SK-MEL-5 (cell line): Measurements from ENCODE around the gene SPDYE16. TPM values are rescaled to one million over a fixed set of nuclear protein-coding genes. Genes with fewer than 3 reads are reported as not detected.
"Not testable (repeated sequence)": the region's sequence is repeated elsewhere in the genome, so short reads cannot be mapped to it uniquely, and the experiment has no call there.

Experiments used
- DNase-seq: peaks from one replicate; pipeline ENCODE4 v3.0.0-alpha.2; 2016; ENCODE audit warnings: low read depth, low spot score
- in situ Hi-C: cut with HindIII; loops from 2 replicates; pipeline ENCODE4 v1.10.0; 2016; ENCODE audit warnings: low sequenced_read_pairs, high pct_unique_total_duplicates, low pct_unique_long_range_greater_than_20kb
- total RNA-seq: library from RNA; depleted of rRNA; stranded (reverse); fragments of >200 nt; shearing (Covaris generic); gene quantifications from 2 replicates; pipeline ENCODE4 v1.2.3, GENCODE V29; 2014

Gene SPDYE16
- total RNA-seq, 1 experiment from 2014 or later: not detected

DNA sequence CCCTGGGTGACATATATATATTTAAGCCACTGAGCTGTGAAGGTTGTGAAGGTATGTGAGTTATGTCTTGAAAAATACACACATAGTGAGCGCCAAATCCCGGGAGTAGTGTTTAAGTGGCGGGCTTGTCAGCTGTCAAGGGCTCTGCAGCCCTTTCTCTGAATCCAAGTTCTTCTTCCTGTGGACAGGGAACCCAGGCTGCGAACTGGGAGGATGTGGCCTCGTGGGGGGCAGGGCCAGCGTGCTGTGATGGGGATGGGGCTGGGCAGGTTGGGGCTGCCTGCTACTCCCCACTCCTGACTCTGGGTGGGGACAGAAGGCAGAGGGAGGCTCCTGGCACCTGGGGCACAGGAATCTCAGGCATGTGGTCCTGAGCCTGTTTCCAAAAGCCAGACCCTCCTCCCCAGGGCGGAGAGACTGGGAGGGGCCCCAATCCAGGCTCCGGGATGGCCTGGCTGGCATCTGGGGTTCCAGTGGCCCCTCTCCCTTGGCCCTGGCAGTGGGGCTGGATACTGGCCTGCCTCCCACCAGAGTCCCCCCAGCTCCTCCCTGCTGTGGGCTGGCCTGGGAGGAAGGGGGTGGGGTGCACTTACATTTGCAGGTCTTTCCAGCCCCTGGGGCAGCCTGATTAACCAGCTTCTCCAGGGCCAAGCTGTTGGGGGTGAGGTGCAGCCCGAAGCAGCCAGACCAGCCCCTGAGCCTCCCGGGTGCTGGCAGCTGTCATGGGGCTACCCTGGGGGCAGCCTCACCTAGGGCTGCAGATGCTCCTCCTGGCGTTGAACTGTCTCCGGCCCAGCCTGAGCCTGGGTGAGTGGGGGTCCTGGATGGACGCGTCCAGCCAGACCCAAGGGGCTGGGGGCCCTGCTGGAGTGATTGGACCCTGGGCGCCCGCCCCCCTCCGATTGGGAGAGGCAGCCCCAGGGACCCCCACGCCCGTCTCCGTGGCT lies 32.9 kb downstream of the SPDYE16 start, which contains the start of gene UPK3B:
Gene UPK3B, plus strand, starts transcription at position 622 of the 947 bp plus-strand sequence. Its CDS starts 101 bp downstream, at position 723.
- in situ Hi-C loops: no loop called here
- DNase-seq: no peak

DNA sequence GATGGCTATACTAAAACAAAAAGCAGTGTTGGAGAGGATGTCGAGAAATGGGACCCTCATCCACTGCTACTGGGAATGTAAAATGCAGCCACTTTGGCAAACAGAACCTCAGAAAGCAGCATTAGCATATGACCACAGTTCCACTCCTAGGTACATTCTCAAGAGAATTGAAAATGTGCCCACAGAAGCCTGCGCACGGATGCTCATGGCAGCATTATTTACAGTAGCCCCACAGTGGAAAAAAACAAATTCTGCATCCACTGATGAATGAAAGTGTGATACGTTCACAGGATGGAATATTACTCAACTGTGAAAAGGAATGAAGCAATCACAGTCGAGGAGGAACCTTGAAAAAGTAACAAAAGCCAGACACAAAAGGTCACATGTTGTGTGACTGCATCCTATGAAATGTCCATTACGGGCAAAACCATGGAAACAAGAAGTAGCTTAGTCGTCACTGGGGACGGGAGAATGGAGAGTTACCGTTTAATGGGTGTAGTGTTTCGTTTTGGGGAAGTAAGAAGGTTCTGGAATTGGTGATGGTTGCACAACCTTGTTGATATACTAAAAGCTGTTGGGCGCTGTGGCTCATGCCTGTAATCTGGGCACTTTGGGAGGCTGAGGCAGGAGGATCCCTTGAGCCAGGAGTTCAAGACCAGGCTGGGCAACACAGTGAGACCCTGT lies 35.2 kb downstream of the SPDYE16 start:
- in situ Hi-C loops: no loop called here
- DNase-seq: no peak

DNA sequence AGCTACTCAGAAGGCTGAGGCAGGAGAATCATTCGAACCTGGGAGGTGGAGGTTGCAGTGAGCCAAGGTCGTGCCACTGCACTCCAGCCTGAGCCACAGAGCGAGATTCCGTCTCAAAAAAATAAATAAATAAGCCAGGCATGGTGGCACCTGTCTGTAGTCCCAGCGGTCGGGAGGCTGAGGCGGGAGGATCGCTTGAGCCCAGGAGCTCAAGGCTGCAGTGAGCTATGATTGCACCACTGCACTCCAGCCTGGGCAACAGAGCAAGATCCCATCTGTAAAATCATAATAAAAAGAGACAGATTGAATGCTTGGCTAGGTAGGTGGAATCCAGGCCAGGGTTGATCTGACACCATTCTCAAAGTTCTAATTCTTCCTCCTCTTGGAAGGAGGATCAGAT lies 36.5 kb downstream of the SPDYE16 start:
- DNase-seq, in situ Hi-C loops: not testable (repeated sequence)

DNA sequence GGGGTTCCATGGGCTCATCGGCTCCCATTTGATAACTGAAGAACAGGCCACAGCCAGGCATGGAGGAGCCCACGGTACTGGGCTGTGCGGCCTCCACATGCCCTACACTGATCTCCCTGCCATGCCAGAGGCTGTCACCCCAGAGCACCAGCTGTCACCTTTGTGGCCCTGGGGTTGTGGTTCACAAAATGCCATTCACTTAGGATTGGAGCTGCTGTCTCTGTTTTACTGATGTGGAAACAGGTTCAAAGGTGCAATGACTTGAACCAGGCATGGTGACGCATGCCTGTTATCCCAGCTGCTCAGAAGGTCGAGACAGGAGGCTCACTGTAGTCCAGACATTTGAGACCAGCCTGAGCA lies 37.0 kb downstream of the SPDYE16 start:
- DNase-seq: no peak
- in situ Hi-C loops: no loop called here

DNA sequence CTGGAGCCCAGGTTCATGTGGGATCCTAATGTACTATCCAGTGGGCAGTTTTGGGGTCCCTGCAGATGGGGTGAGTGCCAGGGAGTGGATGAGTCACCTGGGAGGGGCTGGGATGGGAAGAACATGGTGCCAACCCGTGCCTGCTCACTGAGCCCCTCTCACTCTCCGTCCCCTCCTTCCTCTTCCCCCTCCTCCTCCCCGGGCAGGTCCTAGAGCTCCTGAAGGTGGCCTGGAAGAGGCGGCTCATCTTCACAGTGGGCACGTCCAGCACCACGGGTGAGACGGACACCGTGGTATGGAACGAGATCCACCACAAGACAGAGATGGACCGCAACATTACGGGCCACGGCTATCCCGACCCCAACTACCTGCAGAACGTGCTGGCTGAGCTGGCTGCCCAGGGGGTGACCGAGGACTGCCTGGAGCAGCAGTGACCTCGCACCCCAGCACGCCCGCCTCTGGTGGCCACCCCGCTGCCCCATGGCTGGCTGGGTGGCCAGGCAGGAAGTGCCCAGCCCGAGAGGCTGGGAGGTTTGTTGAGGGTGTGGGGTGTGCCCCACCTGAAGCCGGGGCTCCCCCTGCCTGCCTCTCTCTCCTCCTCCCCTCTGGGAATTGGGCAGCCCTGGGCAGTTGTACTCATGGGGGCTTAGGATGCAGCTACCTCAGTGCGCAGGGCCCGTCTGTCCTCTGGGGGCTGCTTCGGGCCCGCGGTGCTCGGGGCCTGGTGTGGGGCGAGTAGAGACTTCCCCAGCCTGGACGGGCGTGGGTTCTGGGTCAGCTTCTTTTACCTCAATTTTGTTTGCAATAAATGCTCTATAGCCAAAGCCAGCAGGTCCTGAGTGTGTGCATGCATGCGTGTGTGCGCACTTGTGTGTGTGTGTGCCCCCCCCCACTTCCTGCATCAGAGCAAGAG lies 37.7 kb downstream of the SPDYE16 start:
- DNase-seq: no peak
- in situ Hi-C loops: no loop called here

DNA sequence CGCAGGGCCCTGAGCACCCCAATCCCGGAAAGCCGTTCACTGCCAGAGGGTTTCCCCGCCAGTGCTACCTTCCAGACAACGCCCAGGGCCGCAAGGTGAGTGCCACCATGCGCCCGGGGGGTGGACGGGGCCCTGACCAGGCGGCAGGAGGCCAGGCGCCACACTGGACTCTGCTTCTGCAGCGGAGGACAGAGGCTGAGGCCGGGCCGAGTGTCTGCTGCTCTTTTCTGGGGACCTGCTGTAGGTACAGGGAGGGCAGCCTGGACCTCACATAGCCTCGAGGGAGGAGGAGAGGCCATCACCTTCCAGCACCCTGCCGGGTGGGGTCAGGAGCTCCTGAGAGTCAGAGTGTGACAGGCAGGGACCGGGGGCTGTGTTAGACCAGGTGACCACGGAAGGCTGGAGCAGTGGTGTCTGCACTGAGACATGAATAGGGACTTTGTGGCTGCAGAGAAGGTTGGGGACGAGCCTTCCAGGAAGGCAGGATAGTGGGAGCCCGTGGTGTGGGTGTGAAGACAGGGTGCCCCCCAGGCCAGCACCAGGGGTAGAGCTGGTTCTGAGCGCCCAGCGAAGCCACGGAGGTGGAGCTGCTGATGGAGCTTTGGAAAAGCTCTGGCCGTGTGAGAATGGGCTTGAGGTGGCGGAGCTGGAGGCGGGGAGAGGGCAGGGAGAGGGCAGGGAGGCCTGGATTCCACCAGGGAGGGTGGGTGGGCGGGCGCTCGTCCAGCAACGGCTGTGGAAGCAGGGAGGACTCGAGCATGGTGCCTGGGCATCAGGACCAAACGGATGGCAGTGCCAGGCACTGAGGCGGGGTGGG lies 38.5 kb downstream of the SPDYE16 start:
- in situ Hi-C loops, DNase-seq: not testable (repeated sequence)

DNA sequence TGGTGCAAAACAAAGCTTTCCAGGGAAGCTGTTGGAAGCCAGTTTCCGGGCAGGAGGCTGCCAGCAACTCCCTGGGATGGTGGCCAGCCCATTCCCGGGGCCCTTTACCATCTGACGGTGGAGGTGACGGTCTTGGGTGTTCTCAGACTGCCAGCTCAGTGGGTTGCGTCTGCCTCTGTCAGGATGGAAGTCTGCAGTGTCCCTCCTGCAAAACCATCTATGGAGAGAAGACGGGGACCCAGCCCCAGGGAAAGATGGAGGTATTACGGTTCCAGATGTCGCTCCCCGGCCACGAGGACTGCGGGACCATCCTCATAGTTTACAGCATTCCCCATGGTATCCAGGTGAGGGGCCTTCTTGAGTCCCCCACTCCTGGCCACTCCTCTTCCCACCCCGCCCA lies 39.9 kb downstream of the SPDYE16 start:
- DNase-seq, in situ Hi-C loops: not testable (repeated sequence)

DNA sequence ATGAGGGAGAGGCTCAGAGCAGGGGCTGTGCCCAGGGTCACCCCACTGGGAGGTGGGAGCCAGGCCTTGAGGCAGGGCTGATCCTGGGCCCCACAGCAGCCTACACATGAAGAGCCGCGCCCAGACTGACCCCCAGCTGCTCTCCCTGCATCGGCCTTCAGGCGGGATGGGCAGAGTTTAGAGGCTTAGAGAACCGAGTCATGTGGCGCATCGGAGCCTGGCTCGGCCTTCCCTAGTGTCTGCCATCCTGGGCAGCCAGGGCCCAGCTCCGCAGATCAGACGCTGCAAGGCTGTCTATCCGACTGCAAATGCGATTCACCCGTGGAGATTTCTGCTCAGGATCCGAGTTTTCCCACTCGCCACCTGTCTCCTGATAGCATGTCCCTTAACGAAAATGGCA lies 40.3 kb downstream of the SPDYE16 start:
- DNase-seq, in situ Hi-C loops: not testable (repeated sequence)

DNA sequence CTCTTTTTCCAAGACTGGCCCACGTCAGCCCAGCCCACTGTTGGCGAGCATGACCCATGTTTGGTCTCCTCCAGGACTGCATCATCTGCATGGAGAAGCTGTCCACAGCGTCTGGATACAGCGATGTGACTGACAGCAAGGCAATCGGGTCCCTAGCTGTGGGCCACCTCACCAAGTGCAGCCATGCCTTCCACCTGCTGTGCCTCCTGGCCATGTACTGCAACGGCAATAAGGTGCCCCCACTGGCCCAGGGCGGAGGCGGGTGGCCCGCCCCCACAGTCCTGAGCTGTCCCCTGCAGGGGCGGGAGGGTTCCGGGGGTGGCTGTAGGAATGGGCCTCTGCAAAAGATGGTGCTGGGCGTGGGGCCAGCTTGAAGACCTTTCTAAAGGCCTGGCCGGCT lies 40.9 kb downstream of the SPDYE16 start:
- in situ Hi-C loops, DNase-seq: not testable (repeated sequence)

DNA sequence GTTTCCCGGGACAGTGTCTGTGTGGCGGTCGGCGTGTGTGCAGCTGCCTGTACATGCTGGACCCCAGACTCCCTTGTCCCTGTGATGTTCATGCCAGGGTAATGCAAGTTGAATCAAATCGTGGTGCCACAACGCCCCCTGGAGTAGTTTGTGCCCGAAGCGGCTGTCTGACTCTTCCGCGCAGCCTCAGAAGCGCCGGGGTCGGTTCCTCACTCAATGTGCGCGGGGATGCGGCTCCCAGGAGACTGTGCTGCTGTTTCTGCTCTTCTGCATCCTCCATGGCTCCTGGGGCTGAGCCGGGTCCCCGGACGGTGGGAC lies 43.2 kb downstream of the SPDYE16 start:
- in situ Hi-C loops: not testable (repeated sequence)

DNA sequence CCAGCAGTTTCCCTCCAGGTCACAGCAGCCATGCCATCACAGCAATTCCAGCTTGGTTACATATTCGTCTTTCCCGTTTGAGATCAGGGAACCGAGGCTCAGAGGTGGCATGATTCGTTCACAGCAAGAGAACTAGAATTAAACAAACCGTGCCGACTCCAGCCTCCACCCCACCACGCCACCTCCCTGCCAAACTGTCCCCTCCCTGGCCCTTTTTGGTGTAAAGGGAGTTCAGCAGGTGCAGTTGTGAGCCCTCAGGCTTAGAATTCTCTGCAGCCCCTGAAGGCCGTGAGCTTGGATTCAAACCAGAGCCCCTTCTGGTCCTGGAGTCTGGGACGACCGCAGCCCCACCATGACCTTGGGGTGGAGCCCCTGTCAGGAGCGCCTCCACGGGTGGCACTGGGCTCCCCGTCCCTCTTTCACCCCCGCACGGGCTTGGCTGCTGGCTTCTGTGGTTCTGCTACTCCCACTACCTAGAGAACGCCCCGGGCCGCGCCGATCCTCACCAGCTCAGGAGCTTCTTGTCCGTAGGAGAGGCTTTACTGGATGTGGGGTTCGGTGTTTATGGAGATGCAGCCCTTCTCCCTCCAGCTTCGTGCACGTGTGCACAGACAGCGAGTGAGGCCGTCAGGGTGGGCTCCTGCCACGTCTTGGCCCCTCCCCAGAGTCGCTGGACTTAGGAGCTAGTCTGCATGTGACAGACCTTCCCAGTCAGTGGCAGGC lies 43.7 kb downstream of the SPDYE16 start:
- in situ Hi-C loops, DNase-seq: not testable (repeated sequence)

More for the DNA sequence above, 43.2 kb downstream of the SPDYE16 start:
- DNase-seq: not testable (repeated sequence)

DNA sequence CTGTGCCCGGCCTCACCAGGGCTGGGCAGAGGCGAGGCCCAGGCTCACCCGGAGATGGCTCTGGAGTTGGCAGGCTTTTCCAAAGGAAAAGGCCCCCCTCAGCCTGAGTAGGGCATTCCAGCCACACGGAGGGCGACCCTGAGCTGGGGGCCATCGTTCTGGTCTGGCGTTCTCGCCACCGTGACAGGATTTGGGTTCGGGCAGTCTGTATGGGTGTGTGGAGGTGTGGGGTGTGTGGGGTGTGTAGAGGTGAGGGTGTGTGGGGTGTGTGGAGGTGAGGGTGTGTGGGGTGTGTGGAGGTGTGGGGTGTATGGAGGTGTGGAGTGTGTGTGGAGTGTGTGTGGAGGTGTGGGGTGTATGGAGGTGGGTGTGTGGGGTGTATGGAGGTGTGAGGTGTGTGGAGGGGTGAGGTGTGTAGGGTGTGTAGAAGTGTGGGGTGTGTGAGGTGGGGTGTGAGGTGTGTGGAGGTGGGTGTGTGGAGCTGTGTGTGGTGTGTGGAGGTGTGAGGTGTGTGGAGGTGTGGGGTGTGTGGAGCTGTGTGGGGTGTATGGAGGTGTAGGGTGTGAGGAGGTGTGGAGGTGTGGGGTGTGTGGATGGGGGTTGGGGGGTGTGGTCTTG lies 44.4 kb downstream of the SPDYE16 start:
- in situ Hi-C loops, DNase-seq: not testable (repeated sequence)

DNA sequence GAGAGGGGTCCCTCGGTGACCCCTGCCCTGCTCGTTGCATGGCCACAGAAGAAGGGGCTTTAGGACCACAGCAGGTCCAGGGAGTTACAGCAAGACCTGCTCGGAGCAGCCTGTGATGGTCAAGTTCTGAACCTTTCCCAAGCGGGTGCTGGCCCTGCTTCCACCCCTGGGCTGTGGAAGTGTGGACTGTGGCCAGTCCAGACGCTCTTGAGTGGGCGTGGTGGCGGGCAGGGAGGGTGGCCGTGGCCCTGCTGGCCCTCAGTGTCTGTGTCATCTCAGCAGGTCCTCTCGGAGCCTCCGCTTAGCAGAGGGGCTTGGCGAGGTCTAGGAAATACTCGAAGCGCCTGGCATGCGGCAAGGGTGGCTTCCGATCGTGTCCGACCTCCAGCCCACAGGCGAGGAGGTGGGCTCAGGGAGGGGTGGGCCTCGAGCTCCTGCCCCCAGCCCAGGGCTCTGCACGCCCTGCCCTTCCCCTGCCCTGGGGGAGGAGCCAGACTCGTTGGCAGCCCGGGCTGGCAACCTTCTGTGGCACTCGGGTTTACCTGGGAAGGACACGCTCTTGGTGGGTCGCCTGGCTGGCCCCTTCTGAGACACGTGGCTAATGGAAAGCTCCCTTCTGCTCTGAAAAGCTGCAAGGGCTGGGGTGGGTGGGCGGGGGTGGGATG lies 45.0 kb downstream of the SPDYE16 start:
- DNase-seq, in situ Hi-C loops: not testable (repeated sequence)

DNA sequence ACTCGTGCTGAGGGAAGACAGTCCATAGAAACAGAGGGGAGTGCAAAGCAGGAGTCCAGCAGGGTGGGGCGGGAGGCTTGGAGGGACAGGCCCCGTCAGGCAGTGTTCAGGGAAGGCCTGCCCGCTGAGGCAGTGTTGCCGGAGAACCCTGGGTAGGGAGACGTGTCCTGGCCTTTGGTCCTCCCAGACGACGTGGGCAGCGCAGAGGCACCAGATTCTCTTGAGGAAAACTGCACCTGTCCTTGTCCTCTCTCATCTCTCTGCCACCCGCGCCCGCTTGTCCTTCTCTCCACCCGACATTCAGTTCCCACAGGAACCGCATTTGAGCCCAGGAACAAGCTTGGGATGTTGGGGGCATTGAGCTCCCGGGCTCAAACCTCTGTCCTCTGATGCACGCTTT lies 47.4 kb downstream of the SPDYE16 start:
- DNase-seq, in situ Hi-C loops: not testable (repeated sequence)

DNA sequence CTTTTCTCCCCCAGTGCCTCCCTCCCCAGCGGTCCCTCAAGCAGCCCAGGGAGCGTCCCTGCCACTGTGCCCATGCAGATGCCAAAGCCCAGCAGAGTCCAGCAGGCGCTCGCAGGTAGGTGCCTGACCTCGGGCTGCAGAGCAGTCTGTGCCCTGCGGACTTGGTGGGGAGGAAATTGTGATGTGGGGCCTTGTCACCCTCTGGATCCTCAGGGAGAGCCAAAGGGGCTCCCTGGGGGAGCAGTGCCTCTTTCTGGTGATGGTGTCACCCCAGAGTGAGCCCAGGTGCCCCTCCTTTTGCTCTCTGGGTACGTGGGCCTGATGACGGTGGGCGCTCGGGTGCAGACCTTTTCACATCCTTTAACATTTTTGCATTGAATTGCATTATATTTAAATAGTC lies 51.0 kb downstream of the SPDYE16 start:
- in situ Hi-C loops: not testable (repeated sequence)

More for the DNA sequence above, 51.0 kb downstream of the SPDYE16 start:
- DNase-seq: not testable (repeated sequence)
